Cardiac septum (tissue), 1 donor: ENCODE measurements around the gene PMM1. TPM values are rescaled to one million over a fixed set of nuclear protein-coding genes. Genes with fewer than 3 reads are reported as not detected.
"Not testable (repeated sequence)": the region's sequence is repeated elsewhere in the genome, so short reads cannot be mapped to it uniquely, and the experiment has no call there.

Experiments
- DNase-seq: peaks from one replicate; pipeline ENCODE4 v3.0.0-alpha.2; 2020; ENCODE audit warnings: low spot score
- intact Hi-C: fragments of 100-400 bp; cut with DNase I; formaldehyde crosslinking; loops from one replicate; pipeline ENCODE4 v1.14.0; 2022
- total RNA-seq: library from RNA; stranded (reverse); fragmentation: NEBNext Ultra II Directional; extraction: Animal tissue kit (Norgen Biotek cat#: 25700); gene quantifications from one replicate; pipeline ENCODE4 v1.2.1, GENCODE V29; 2021
- donor health status: DM: no; HTN: no; CAD: no.

Gene PMM1
- total RNA-seq, 1 donor from 2014 or later, result 21.7 TPM

DNA sequence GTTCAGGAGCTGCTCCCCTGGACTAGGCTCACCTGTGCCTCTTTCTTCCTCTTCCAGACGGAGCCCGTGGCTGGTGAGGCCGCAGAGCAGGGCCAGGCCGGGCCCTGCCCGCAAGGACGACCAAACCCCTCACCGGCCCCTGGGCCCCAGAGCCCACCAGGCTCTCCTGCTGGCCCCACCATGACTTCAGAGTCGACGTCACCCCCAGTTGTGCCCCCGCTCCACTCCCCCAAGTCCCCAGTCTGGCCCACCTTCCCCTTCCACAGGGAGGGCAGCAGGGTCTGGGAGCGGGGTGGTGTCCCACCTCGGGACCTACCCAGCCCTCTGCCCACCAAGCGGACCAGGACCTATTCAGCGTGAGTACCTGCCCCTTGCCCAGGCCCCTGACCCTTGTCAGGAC lies 17.9 kb downstream of the PMM1 start:
- intact Hi-C loops, result no loop called here
- no peak for DNase-seq

DNA sequence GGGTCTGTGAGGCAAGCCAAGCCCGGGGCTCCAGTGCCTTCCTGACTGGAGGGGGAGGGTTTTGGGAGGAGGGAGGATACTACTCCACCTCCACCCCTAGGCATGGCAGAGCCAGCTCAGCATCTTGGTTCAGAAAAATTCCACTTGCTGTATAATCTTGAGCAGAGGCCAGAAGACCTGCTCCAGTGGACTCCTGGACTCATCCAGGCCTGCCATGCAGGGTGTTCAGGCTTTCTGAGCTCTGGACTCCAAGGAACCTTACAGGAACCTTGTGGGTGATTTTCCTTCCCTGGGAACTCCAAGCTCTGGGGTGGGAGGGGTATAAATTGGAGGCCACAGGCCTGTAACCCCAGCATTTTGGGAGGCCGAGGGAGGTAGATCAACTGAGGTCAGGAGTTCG lies 19.4 kb downstream of the PMM1 start:
- no peak for DNase-seq
- intact Hi-C loops, result no loop called here

DNA sequence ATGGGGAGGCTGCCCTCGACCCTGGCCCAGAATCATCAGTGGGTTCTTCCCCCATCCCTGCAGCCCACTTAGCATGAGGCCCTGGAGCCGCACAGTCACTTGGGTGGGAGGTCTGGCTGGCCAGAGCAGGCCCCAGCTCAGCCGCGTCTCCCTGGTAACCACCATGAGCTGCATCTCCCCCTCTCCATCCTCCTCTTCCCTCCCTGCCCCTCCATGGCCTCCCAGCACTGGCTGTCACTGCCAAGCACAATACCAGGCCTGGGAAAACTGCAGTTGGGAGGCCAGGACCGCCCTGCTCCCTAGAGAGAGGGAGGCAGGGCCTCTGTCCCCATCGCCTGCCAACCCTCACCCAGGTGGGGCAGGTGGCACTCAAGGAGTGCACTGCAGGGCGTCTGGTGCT lies 20.8 kb downstream of the PMM1 start:
- intact Hi-C loops, result no loop called here
- DNase-seq, result no peak

DNA sequence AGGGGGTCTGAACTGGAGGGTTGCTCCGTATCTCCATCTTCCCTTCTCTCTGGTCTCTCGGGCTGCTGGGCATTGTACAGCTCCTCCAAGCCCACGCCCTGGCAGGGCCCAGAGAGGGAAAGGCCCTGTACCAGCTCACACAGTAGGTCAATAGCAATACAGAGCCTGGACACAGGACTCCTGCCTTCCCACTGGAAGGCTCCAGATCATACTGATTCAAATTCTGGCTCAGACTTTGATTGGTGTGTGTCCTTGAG lies 22.2 kb downstream of the PMM1 start:
- intact Hi-C loops, result no loop called here

GRCh38 chr22:41565403-41566054 lies 24.1 kb downstream of the PMM1 start:
- intact Hi-C loops, result no loop called here
- no peak for DNase-seq

More for the DNA sequence above, 22.2 kb downstream of the PMM1 start:
- DNase-seq, result no peak

DNA sequence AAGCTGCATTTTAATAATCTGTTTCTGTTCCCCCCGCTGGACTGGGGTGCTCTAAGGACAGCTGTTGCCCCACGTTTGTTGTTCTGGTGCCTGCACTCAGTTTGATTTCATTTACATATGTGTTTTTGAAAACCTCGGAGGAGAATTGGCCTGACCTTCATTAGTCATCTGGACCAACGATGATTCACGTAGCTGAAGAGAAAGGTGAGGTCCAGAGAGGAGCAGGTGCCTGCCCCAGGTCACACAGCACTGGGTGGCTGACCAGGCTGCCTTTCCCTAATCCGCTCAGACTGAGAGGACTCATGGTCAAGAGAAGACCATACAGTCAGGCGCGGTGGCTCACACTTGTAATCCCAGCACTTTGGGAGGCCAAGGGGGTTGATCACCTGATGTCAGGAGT lies 25.1 kb downstream of the PMM1 start:
- intact Hi-C loops, result no loop called here
- DNase-seq, result no peak

GRCh38 chr22:41563051-41563711 lies 26.5 kb downstream of the PMM1 start:
- intact Hi-C loops, result no loop called here
- DNase-seq, result no peak

DNA sequence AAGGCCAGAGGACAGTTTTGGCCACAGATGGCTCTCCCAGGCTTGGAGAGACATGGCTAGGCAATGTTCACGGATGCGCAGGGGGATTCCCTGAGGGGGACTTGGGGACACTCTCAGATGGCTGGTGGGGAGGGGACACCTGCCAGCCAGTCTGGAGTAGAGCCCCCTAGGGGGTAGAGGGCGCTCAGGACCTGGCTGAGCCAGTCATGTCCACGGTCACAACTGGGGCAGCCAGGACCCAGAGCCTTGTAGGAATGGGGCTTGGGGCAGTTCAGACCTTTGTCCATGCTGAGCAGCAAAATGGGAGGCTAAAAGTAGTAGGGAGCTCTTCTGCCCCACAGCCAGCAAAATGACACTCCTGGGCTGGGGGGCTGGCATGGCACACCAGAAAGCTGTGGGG lies 27.2 kb downstream of the PMM1 start:
- intact Hi-C loops, result no loop called here
- DNase-seq, result no peak

- intact Hi-C loops, result no loop called here
- no peak for DNase-seq
Observed at GRCh38 chr22:41561788-41562187, 27.9 kb downstream of the PMM1 start.

DNA sequence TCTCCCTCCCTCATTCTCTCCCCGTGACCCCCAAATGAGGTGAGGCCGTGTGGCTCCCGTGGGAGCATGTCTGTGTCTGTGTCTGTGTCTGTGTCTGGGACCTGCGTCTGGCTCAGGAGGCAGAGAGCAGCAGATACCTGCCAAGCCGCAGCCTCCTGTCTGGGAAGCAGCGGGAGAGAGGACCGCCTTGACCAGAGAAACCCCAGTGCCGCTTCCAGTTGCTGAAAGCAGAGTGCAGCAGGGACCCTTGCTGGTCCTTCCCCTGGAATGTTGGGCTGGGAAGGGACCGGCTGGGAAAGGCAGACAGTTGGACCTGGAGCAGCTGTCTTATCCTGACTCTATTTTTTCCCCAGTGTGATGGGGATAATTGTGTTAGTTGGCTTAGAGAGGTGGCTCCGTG lies 28.3 kb downstream of the PMM1 start:
- DNase-seq, result peak; percentile 80
- intact Hi-C loops, result no loop called here

DNA sequence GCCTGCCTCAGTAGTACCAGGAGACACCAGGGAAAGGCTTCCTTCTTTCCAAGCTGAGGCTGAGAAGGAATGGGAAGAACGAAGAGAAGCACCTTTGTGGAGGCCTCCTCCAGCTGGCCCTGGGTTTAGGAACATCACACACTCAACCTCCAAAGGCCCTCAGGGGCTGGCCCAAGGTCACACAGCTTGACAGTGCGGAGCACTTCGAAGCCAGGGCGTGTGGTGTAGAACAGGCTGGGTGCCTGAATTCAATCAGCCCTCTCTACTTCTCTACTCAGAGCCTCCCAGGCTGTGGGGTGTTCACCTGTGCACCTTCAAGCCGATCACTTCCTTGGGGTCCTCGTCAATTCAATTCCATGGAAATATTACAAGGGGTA lies 29.6 kb downstream of the PMM1 start:
- intact Hi-C loops, result no loop called here
- no peak for DNase-seq

DNA sequence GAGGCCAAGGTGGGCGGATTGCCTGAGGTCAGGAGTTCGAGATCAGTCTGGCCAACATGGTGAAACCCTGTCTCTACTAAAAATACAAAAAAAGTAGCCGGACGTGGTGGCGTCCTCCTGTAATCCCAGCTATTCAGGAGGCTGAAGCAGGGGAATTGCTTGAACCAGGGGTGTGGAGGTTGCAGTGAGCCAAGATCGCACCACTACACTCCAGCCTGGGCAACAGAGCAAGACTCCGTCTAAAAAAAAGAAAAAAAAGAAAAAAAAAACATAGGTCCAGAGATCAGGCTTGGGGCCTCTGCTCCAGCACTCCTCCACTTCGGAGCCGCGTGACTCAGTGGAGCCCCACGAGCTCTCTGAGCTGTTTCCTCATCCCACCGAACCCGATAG lies 31.4 kb downstream of the PMM1 start:
- intact Hi-C loops, result loop anchor here (5.0 kb wide), 1 partner anchor 39 kb away; no protein-coding TSS in a partner anchor
- DNase-seq, result not testable (repeated sequence)

DNA sequence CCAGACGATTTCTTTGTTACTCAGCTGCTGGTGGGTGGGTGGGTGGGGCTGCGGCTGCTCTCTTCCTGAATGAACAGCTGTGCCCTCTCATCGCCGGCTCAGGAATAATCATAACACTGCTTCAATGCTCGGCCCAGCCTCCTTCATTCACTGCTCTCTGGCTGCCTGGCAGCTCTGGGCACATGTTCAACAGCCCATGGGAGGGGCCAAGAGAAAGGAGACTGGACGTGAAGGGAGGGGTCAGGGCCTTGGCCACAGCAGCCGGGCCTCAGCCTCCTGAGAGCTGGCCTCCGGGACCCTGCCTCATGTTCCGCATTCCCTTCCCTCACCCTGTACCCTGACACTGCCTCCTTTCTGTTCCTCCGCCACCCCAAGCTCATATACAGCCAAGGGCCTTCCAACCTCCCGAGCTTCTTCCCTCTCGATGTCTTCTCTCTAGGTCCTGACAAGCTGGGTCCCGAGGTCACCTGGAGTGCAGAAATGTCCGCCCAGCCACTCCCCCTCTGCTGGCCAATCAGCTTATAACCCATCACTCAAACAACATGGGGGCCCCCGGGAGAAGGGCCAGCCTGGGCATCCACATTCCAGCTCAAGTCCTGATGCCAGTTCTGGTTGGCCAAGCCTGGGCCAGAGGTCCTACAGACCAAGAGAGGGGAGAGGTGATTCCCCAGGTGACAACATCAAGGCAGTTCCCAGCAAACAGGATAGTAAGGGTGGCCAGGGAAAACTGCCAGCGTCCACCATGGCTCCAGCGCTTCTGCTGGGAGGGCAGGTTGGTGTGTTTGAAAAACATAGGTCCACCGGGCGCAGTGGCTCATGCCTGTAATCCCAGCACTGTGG lies 32.0 kb downstream of the PMM1 start:
- no peak for DNase-seq
- intact Hi-C loops, result loop anchor here (5.0 kb wide), 1 partner anchor 40 kb away; no protein-coding TSS in a partner anchor

- intact Hi-C loops, result loop anchor here (5.0 kb wide), 1 partner anchor 41 kb away; no protein-coding TSS in a partner anchor
- no peak for DNase-seq
Observed at GRCh38 chr22:41556561-41556960, 33.1 kb downstream of the PMM1 start.

DNA sequence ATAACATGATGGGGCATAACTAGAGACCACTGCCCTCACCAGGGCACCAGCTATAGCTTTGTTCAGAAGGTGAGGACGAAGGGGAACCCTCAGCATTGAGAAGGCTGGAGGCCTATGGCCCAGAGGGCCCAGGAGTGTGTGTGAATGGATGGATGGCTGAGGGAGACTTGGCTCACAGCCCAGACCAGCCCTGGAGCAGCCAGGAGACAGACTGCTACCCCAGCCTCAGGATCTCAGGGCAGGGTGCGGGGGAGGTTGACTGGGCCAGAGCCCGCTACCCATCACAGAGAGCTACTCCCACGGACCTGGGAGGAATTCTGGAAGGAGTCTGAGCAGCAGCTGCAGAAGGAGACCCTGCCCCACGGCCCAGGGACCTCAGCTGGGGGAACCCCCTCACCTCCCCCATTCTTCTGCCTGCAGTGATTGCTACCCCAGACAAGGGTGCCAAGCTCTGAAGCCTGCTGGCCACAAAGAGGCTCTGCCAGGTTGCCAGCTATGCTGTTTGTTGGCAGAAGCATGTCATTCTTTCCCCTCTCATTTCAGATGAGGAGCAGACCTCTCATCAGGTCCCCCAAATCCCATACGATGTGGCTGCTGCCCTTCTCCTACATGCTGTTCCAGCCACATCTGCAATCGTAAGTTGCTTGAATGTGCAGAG lies 34.2 kb downstream of the PMM1 start:
- intact Hi-C loops, result loop anchor here (5.0 kb wide), 1 partner anchor 42 kb away; no protein-coding TSS in a partner anchor
- no peak for DNase-seq

- DNase-seq, result no peak
- intact Hi-C loops, result no loop called here
Observed at GRCh38 chr22:41551877-41552582, 37.6 kb downstream of the PMM1 start.

GRCh38 chr22:41550952-41551491 lies 38.6 kb downstream of the PMM1 start:
- intact Hi-C loops, result no loop called here
- DNase-seq, result no peak

GRCh38 chr22:41548830-41549211 lies 40.8 kb downstream of the PMM1 start:
- DNase-seq, result no peak
- intact Hi-C loops, result no loop called here

GRCh38 chr22:41544671-41545476 lies 44.8 kb downstream of the PMM1 start:
- DNase-seq, result no peak
- intact Hi-C loops, result loop anchor here (5.0 kb wide), 1 partner anchor 52 kb away; no protein-coding TSS in a partner anchor
